Measurements from ENCODE around the gene CCT5. TPM values are rescaled to one million over a fixed set of nuclear protein-coding genes. Genes with fewer than 3 reads are reported as not detected.

Gene CCT5
- polyA plus RNA-seq, 1 experiment, result 390 TPM

GRCh38 chr5:10277773-10278630, 27.9 kb downstream of the CCT5 start:
- DNase-seq (ENCODE audit: low read depth, low spot score), result no peak
- CTCF ChIA-PET, result interaction anchor here (0.7 to 1.3 kb wide), 3 partner anchors 10 to 145 kb away, joined by 3 to 4 read pairs (median 4); no protein-coding TSS in a partner anchor
- no peak for TF ChIP-seq CTCF (IDR thresholded peaks at IDR 0.05; ENCODE audit: low read depth, low read length)
- no peak overlapping the region for H3K4me3 ChIP-seq (ENCODE audit: low read depth, low read length)
- POLR2A ChIA-PET, result no interaction called here
- no peaks in the 10 kb centered on the region for H3K9me3 ChIP-seq (ENCODE audit: control insufficient read depth, insufficient read depth, low read length)
- no peak overlapping the region for H3K27ac ChIP-seq (ENCODE audit: low read depth, low read length)
- no peaks in the 10 kb centered on the region for H3K27me3 ChIP-seq (ENCODE audit: control insufficient read depth, insufficient read depth, low read length)

- no peaks in the 10 kb centered on the region for H3K9me3 ChIP-seq (ENCODE audit: control insufficient read depth, insufficient read depth, low read length)
- TF ChIP-seq CTCF (IDR thresholded peaks at IDR 0.05; ENCODE audit: low read depth, low read length), result no peak
- POLR2A ChIA-PET, result interaction anchor here (0.6 kb wide), 1 partner anchor 29 kb away, joined by 3 read pairs; no protein-coding TSS in a partner anchor
- H3K27ac ChIP-seq (ENCODE audit: low read depth, low read length), result no peak overlapping the region
- H3K4me3 ChIP-seq (ENCODE audit: low read depth, low read length), result no peak overlapping the region
- CTCF ChIA-PET, result interaction anchor here (0.8 to 1.3 kb wide), 3 partner anchors 79 to 146 kb away, joined by 3 to 4 read pairs (median 3); no protein-coding TSS in a partner anchor
- no peaks in the 10 kb centered on the region for H3K27me3 ChIP-seq (ENCODE audit: control insufficient read depth, insufficient read depth, low read length)
- no peak for DNase-seq (ENCODE audit: low read depth, low spot score)
These were observed 28.7 kb downstream of the CCT5 start for GRCh38 chr5:10278658-10279279.

- DNase-seq (ENCODE audit: low read depth, low spot score), result no peak
- POLR2A ChIA-PET, result interaction anchor here (0.6 kb wide), 1 partner anchor 30 kb away, joined by 3 read pairs; no protein-coding TSS in a partner anchor
- H3K27me3 ChIP-seq (ENCODE audit: control insufficient read depth, insufficient read depth, low read length), result no peaks in the 10 kb centered on the region
These were observed 29.2 kb downstream of the CCT5 start for GRCh38 chr5:10279328-10279727.

GRCh38 chr5:10279925-10280720, 30.0 kb downstream of the CCT5 start:
- ChIA-PET POLR2A (no interaction called here), CTCF (interaction anchor here (1.1 kb wide), 1 partner anchor 144 kb away, joined by 3 read pairs; no protein-coding TSS in a partner anchor)

More at GRCh38 chr5:10279328-10279727, 29.2 kb downstream of the CCT5 start:
- no peaks in the 10 kb centered on the region for H3K9me3 ChIP-seq (ENCODE audit: control insufficient read depth, insufficient read depth, low read length)
- CTCF ChIA-PET, result interaction anchor here (0.8 to 1.3 kb wide), 3 partner anchors 78 to 145 kb away, joined by 3 to 4 read pairs (median 3); no protein-coding TSS in a partner anchor
- no peak overlapping the region for H3K27ac ChIP-seq (ENCODE audit: low read depth, low read length)
- no peak for TF ChIP-seq CTCF (IDR thresholded peaks at IDR 0.05; ENCODE audit: low read depth, low read length)
- H3K4me3 ChIP-seq (ENCODE audit: low read depth, low read length), result no peak overlapping the region

More at GRCh38 chr5:10279925-10280720, 30.0 kb downstream of the CCT5 start:
- DNase-seq (ENCODE audit: low read depth, low spot score), result no peak
- H3K27me3 ChIP-seq (ENCODE audit: control insufficient read depth, insufficient read depth, low read length), result no peaks in the 10 kb centered on the region
- H3K4me3 ChIP-seq (ENCODE audit: low read depth, low read length), result no peak overlapping the region
- TF ChIP-seq CTCF (IDR thresholded peaks at IDR 0.05; ENCODE audit: low read depth, low read length), result no peak
- no peak overlapping the region for H3K27ac ChIP-seq (ENCODE audit: low read depth, low read length)
- H3K9me3 ChIP-seq (ENCODE audit: control insufficient read depth, insufficient read depth, low read length), result no peaks in the 10 kb centered on the region

Data from AG04450 (cell line).